Liver (tissue), 3 donors: ENCODE data around the gene ZGPAT.

ENCODE experiments used
- HNF4G ChIP-seq: IDR thresholded peaks from 2 replicates; pipeline ENCODE4 v1.6.1; 2016; ENCODE audit warnings: antibody characterized with exemption
- JUND ChIP-seq, 2 donors: IDR thresholded peaks; 2 replicates each; pipeline ENCODE4 v1.6.1; 2016; ENCODE audit warnings: antibody characterized with exemption in 2 of 2
- RAD21 ChIP-seq, 2 donors: IDR thresholded peaks; 2 replicates each; pipeline ENCODE4 v1.6.1; 2016; ENCODE audit warnings: antibody characterized with exemption in 2 of 2, mild to moderate bottlenecking in 2 of 2
- SP1 ChIP-seq: IDR thresholded peaks from 2 replicates; pipeline ENCODE4 v1.6.1; 2018; ENCODE audit warnings: antibody characterized with exemption, mild to moderate bottlenecking
- TF ChIP-seq, protein P1 (sequence below): fragments of 150-350 bp; IDR thresholded peaks from 2 replicates; pipeline ENCODE4 v1.5.1; 2017; ENCODE audit warnings: improper control_type of control experiment, low read depth, low read length; ENCODE audit not compliant: missing input control
- TF ChIP-seq, protein P2 (sequence below): IDR thresholded peaks from 2 replicates; pipeline ENCODE4 v1.6.1; 2016; ENCODE audit warnings: antibody characterized with exemption
- TF ChIP-seq, protein P3 (sequence below): IDR thresholded peaks from 2 replicates; pipeline ENCODE4 v1.6.1; 2016; ENCODE audit warnings: antibody characterized with exemption
- TF ChIP-seq, protein P4 (sequence below): IDR thresholded peaks from 2 replicates; pipeline ENCODE4 v1.6.1; 2016; ENCODE audit warnings: antibody characterized with exemption, mild to moderate bottlenecking
- donor health status: healthy.
- donor health status: healthy.

DNA sequence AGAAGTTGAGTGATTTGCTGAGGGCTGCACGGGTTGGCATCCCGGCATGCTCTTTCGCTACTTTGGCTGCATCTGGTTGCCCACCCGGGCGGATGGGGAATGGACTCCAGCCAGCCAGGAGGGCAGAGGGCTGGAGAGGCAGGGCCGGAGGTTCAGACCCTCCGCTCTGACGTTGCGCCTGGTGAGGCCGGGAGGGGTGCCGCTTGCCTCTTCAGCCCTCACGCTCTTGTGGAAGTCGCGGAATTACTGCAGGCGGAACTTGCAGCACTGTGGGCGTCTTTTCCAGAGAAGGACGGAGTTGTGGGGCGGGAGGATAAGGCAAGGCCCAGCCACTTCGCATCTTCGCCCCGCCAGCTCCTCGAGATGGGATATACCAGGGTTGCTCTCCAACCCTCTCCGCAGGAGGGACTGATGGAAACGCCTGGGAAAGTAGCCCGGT, 49.1 kb upstream of the ZGPAT start:
- TF ChIP-seq JUND (IDR thresholded peaks at IDR 0.05) = no peak
- TF ChIP-seq, protein P1, sequence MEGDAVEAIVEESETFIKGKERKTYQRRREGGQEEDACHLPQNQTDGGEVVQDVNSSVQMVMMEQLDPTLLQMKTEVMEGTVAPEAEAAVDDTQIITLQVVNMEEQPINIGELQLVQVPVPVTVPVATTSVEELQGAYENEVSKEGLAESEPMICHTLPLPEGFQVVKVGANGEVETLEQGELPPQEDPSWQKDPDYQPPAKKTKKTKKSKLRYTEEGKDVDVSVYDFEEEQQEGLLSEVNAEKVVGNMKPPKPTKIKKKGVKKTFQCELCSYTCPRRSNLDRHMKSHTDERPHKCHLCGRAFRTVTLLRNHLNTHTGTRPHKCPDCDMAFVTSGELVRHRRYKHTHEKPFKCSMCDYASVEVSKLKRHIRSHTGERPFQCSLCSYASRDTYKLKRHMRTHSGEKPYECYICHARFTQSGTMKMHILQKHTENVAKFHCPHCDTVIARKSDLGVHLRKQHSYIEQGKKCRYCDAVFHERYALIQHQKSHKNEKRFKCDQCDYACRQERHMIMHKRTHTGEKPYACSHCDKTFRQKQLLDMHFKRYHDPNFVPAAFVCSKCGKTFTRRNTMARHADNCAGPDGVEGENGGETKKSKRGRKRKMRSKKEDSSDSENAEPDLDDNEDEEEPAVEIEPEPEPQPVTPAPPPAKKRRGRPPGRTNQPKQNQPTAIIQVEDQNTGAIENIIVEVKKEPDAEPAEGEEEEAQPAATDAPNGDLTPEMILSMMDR = no peak
- TF ChIP-seq, protein P2, sequence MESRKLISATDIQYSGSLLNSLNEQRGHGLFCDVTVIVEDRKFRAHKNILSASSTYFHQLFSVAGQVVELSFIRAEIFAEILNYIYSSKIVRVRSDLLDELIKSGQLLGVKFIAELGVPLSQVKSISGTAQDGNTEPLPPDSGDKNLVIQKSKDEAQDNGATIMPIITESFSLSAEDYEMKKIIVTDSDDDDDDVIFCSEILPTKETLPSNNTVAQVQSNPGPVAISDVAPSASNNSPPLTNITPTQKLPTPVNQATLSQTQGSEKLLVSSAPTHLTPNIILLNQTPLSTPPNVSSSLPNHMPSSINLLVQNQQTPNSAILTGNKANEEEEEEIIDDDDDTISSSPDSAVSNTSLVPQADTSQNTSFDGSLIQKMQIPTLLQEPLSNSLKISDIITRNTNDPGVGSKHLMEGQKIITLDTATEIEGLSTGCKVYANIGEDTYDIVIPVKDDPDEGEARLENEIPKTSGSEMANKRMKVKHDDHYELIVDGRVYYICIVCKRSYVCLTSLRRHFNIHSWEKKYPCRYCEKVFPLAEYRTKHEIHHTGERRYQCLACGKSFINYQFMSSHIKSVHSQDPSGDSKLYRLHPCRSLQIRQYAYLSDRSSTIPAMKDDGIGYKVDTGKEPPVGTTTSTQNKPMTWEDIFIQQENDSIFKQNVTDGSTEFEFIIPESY = no peak
- TF ChIP-seq, protein P3, sequence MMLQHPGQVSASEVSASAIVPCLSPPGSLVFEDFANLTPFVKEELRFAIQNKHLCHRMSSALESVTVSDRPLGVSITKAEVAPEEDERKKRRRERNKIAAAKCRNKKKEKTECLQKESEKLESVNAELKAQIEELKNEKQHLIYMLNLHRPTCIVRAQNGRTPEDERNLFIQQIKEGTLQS = no peak
- TF ChIP-seq SP1 = no peak
- TF ChIP-seq HNF4G = no peak
- TF ChIP-seq, protein P4, sequence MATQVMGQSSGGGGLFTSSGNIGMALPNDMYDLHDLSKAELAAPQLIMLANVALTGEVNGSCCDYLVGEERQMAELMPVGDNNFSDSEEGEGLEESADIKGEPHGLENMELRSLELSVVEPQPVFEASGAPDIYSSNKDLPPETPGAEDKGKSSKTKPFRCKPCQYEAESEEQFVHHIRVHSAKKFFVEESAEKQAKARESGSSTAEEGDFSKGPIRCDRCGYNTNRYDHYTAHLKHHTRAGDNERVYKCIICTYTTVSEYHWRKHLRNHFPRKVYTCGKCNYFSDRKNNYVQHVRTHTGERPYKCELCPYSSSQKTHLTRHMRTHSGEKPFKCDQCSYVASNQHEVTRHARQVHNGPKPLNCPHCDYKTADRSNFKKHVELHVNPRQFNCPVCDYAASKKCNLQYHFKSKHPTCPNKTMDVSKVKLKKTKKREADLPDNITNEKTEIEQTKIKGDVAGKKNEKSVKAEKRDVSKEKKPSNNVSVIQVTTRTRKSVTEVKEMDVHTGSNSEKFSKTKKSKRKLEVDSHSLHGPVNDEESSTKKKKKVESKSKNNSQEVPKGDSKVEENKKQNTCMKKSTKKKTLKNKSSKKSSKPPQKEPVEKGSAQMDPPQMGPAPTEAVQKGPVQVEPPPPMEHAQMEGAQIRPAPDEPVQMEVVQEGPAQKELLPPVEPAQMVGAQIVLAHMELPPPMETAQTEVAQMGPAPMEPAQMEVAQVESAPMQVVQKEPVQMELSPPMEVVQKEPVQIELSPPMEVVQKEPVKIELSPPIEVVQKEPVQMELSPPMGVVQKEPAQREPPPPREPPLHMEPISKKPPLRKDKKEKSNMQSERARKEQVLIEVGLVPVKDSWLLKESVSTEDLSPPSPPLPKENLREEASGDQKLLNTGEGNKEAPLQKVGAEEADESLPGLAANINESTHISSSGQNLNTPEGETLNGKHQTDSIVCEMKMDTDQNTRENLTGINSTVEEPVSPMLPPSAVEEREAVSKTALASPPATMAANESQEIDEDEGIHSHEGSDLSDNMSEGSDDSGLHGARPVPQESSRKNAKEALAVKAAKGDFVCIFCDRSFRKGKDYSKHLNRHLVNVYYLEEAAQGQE = no peak
- no peak for TF ChIP-seq RAD21 (IDR thresholded peaks at IDR 0.05)
